Caco-2 (cell line): ENCODE data around the gene NUP93. TPM values are rescaled to one million over a fixed set of nuclear protein-coding genes. Genes with fewer than 3 reads are reported as not detected.

Source experiments
- BruUV-seq: library from RNA; stranded (reverse); fragments of 400-500 nt; replicated peaks from 2 replicates; lab custom pipeline; 2021; lab: Mats Ljungman, UMichigan
- CTCF ChIA-PET: fragments of 300-600 bp; sonication (Branson Sonifier 250); formaldehyde crosslinking; loops from one replicate; lab custom pipeline; 2022; ENCODE audit warnings: antibody characterized with exemption; lab: Charles Lee
- POLR2A ChIA-PET: fragments of 300-600 bp; sonication (Branson Sonifier 250); formaldehyde crosslinking; loops from one replicate; lab custom pipeline; 2022; ENCODE audit warnings: antibody characterized with exemption; lab: Charles Lee
- DNase-seq, 2 experiments: peaks; one replicate each; pipeline versions ENCODE4 v3.0.0 to v3.0.0-alpha.2; 2020 to 2022
- H3K27me3 ChIP-seq: replicated peaks from 2 replicates; pipeline ENCODE4 v1.6.0; 2011; ENCODE audit warnings: low read length; ENCODE audit not compliant: control insufficient read depth, insufficient read depth
- H3K36me3 ChIP-seq: 2 replicates; pipeline ENCODE4 v1.5.1; 2011; ENCODE audit warnings: low read length; ENCODE audit not compliant: control insufficient read depth, insufficient read depth
- H3K4me1 ChIP-seq: fragments of 250-450 bp; sonication (Bioruptor Pico); 2 replicates; pipeline ENCODE4 v1.5.1; 2020; ENCODE audit warnings: mild to moderate bottlenecking
- H3K4me3 ChIP-seq: 2 replicates; pipeline ENCODE4 v1.5.1; 2011; ENCODE audit warnings: low read depth, mild to moderate bottlenecking, control low read depth, low read length
- H3K9me3 ChIP-seq: fragments of 250-450 bp; sonication (Bioruptor Pico); 2 replicates; pipeline ENCODE4 v1.5.1; 2020; ENCODE audit warnings: mild to moderate bottlenecking, moderate library complexity
- H3K27ac Mint-ChIP-seq: one replicate; pipeline ENCODE4 v1.8.0; 2022; ENCODE audit warnings: mixed read lengths; ENCODE audit not compliant: unreplicated experiment
- H3K27me3 Mint-ChIP-seq: one replicate; pipeline ENCODE4 v1.8.0; 2022; ENCODE audit warnings: mixed read lengths; ENCODE audit not compliant: insufficient read depth, unreplicated experiment
- H3K36me3 Mint-ChIP-seq: one replicate; pipeline ENCODE4 v1.8.0; 2022; ENCODE audit warnings: mild to moderate bottlenecking, mixed read lengths; ENCODE audit not compliant: insufficient read depth, unreplicated experiment
- H3K4me1 Mint-ChIP-seq: one replicate; pipeline ENCODE4 v1.8.0; 2022; ENCODE audit warnings: low read depth, mixed read lengths; ENCODE audit not compliant: unreplicated experiment
- H3K4me3 Mint-ChIP-seq: one replicate; pipeline ENCODE4 v1.8.0; 2022; ENCODE audit warnings: mild to moderate bottlenecking, moderate library complexity, mixed read lengths; ENCODE audit not compliant: unreplicated experiment
- H3K9me3 Mint-ChIP-seq: one replicate; pipeline ENCODE4 v1.8.0; 2022; ENCODE audit warnings: mixed read lengths; ENCODE audit not compliant: unreplicated experiment
- CTCF ChIP-seq, 2 experiments: fragments of 200-600 bp in 1 of 2; IDR thresholded peaks; 1 replicate in 1 of 2; 2 replicates in 1 of 2; pipeline versions ENCODE4 v1.5.1 to v1.8.0; 2011 to 2022; ENCODE audit warnings: antibody characterized with exemption in 1 of 2, control low read depth in 1 of 2, inconsistent platforms in 1 of 2, low read depth in 1 of 2, low read length in 1 of 2, mild to moderate bottlenecking in 1 of 2, moderate library complexity in 1 of 2; ENCODE audit not compliant: insufficient read depth in 1 of 2, severe bottlenecking in 1 of 2, unreplicated experiment in 1 of 2
- intact Hi-C: fragments of 100-400 bp; cut with micrococcal nuclease; formaldehyde crosslinking; loops from one replicate; pipeline ENCODE4 v1.10.0; 2022; ENCODE audit not compliant: unreplicated experiment
- total RNA-seq: library from RNA; stranded (reverse); gene quantifications from 2 replicates; pipeline ENCODE4 v1.2.3, GENCODE V29; 2022

NUP93 gene
- total RNA-seq, 1 experiment from 2014 or later: 148 TPM

GRCh38 chr16:56744996-56745640 is 15.2 kb downstream of the NUP93 start:
- ChIA-PET CTCF (interaction anchor here (1.4 kb wide), 1 partner anchor 43 kb away, joined by 4 read pairs; no protein-coding TSS in a partner anchor), POLR2A (no interaction called here)
- Histone ChIP-seq H3K4me3 (no peak overlapping the region), H3K36me3 (no peaks in the 10 kb centered on the region; the same call in 1 of the 2 replicates), H3K27me3 (no peaks in the 10 kb centered on the region), H3K9me3 (no peaks in the 10 kb centered on the region), H3K4me1 (peaks cover 49% of the 10 kb centered on the region)
- Mint-ChIP-seq H3K4me3 (peak overlapping the region; percentile 34), H3K4me1 (peaks cover 47% of the 10 kb centered on the region), H3K9me3 (no peaks in the 10 kb centered on the region), H3K36me3 (peaks cover 17% of the 10 kb centered on the region), H3K27ac (peak overlapping the region; percentile 68), H3K27me3 (no peaks in the 10 kb centered on the region)
- peak; percentile 49 to 65 for DNase-seq
- BruUV-seq: no TSS peak
- intact Hi-C loops: loop anchor here (5.0 kb wide), 2 partner anchors 32 to 117 kb away; no protein-coding TSS in a partner anchor
- TF ChIP-seq CTCF (IDR thresholded peaks at IDR 0.05; ENCODE audit: insufficient read depth in 1 of 2, low read depth in 1 of 2, low read length in 1 of 2, severe bottlenecking in 1 of 2, unreplicated experiment in 1 of 2): no peak

- ChIA-PET POLR2A (no interaction called here), CTCF (no interaction called here)
- Histone ChIP-seq H3K27me3 (no peaks in the 10 kb centered on the region), H3K9me3 (peaks cover 3% of the 10 kb centered on the region; the same call in 1 of the 2 replicates), H3K36me3 (no peaks in the 10 kb centered on the region; the same call in 1 of the 2 replicates), H3K4me1 (peaks cover 30% of the 10 kb centered on the region), H3K4me3 (no peak overlapping the region)
- no peak for DNase-seq
- Mint-ChIP-seq H3K27ac (no peak overlapping the region), H3K27me3 (no peaks in the 10 kb centered on the region), H3K36me3 (peaks cover 17% of the 10 kb centered on the region), H3K9me3 (no peaks in the 10 kb centered on the region), H3K4me1 (peaks cover 35% of the 10 kb centered on the region), H3K4me3 (no peak overlapping the region)
- no TSS peak for BruUV-seq
- TF ChIP-seq CTCF (IDR thresholded peaks at IDR 0.05; ENCODE audit: insufficient read depth in 1 of 2, low read depth in 1 of 2, low read length in 1 of 2, severe bottlenecking in 1 of 2, unreplicated experiment in 1 of 2): no peak
- intact Hi-C loops: no loop called here
Measured at GRCh38 chr16:56747486-56748045, 17.6 kb downstream of the NUP93 start.

- Histone ChIP-seq H3K9me3 (peaks cover 10% of the 10 kb centered on the region; the same call in 1 of the 2 replicates), H3K27me3 (no peaks in the 10 kb centered on the region), H3K36me3 (no peaks in the 10 kb centered on the region; the same call in 1 of the 2 replicates), H3K4me1 (peaks cover 24% of the 10 kb centered on the region), H3K4me3 (no peak overlapping the region)
- Mint-ChIP-seq H3K9me3 (peaks cover 2% of the 10 kb centered on the region), H3K36me3 (peaks cover 20% of the 10 kb centered on the region), H3K4me1 (peaks cover 31% of the 10 kb centered on the region), H3K27me3 (no peaks in the 10 kb centered on the region), H3K27ac (no peak overlapping the region), H3K4me3 (no peak overlapping the region)
- ChIA-PET CTCF (no interaction called here), POLR2A (no interaction called here)
- DNase-seq: no peak
- no peak for TF ChIP-seq CTCF (IDR thresholded peaks at IDR 0.05; ENCODE audit: insufficient read depth in 1 of 2, low read depth in 1 of 2, low read length in 1 of 2, severe bottlenecking in 1 of 2, unreplicated experiment in 1 of 2)
- intact Hi-C loops: no loop called here
- BruUV-seq: no TSS peak
Measured at GRCh38 chr16:56748191-56748590, 18.3 kb downstream of the NUP93 start.
